HepG2 (cell line): Measurements from ENCODE around the gene ERVMER34-1. TPM values are rescaled to one million over a fixed set of nuclear protein-coding genes. Genes with fewer than 3 reads are reported as not detected.

Experiments used
- ATAC-seq: fragments of 200-7000 bp; cut with Tn5 transposase; 3 replicates; pipeline ENCODE4 v1.9.1; 2020; ENCODE audit warnings: mild to moderate bottlenecking, moderate library complexity
- BruUV-seq: library from RNA; stranded (reverse); fragments of 400-500 nt; replicated peaks from 2 replicates; lab custom pipeline; 2021; lab: Mats Ljungman, UMichigan
- CTCF ChIA-PET: fragments of 300-600 bp; formaldehyde crosslinking; extraction: SDS; loops from one replicate; lab custom pipeline; 2021; ENCODE audit warnings: low total read pairs, inconsistent platforms, low intra/inter-chr PET ratio; lab: Yijun Ruan, JAX
- POLR2A ChIA-PET: fragments of 350-600 bp; sonication (Branson Sonifier 250); formaldehyde crosslinking; loops from one replicate; lab custom pipeline; 2020; ENCODE audit warnings: antibody characterized with exemption, inconsistent platforms; lab: Yijun Ruan, JAX
- DNase-seq: peaks from one replicate; pipeline ENCODE4 v3.0.0-alpha.2; 2015; ENCODE audit warnings: low spot score
- FAIRE-seq: peaks from 3 replicates; lab custom pipeline; 2011; peaks lifted over from hg19 to GRCh38; lab: Jason Lieb, UNC
- H2AFZ ChIP-seq: one replicate; pipeline ENCODE4 v1.6.1; 2011; ENCODE audit warnings: low read length, inconsistent platforms
- H3K27ac ChIP-seq: fragments of 300-600 bp; 3 replicates; pipeline ENCODE4 v1.8.0; 2011; ENCODE audit warnings: mixed run types, mild to moderate bottlenecking, mixed read lengths, low read length, inconsistent platforms; ENCODE audit not compliant: insufficient read depth; ENCODE audit errors: extremely low read length
- H3K27me3 ChIP-seq, 2 experiments: fragments of 200-600 bp in 1 of 2; 2 replicates in 1 of 2; 3 replicates in 1 of 2; pipeline versions ENCODE4 v1.6.0 to v1.8.0; 2011; ENCODE audit warnings: low read length in 2 of 2, mild to moderate bottlenecking in 2 of 2, moderate library complexity in 2 of 2, inconsistent platforms in 1 of 2; ENCODE audit not compliant: insufficient read depth in 2 of 2, control insufficient read depth in 1 of 2
- H3K36me3 ChIP-seq, 2 experiments: fragments of 200-600 bp in 1 of 2; replicated peaks in 1 of 2; 2 replicates in 1 of 2; 3 replicates in 1 of 2; pipeline versions ENCODE4 v1.5.1 to v1.8.0; 2011; ENCODE audit warnings: low read length in 2 of 2, inconsistent platforms in 1 of 2; ENCODE audit not compliant: insufficient read depth in 2 of 2, control insufficient read depth in 1 of 2
- H3K4me1 ChIP-seq: 2 replicates; pipeline ENCODE4 v1.5.1; 2012; ENCODE audit warnings: low read length, inconsistent platforms; ENCODE audit not compliant: insufficient read depth
- H3K4me2 ChIP-seq: 2 replicates; pipeline ENCODE4 v1.6.0; 2011; ENCODE audit warnings: low read depth, low read length, inconsistent platforms
- H3K4me3 ChIP-seq, 3 experiments: fragments of 200-600 bp in 1 of 3; sonication (generic), shearing (Covaris generic) in 1 of 3; replicated peaks in 1 of 3; 2 replicates each; pipeline ENCODE4 v1.5.1; 2011 to 2016; ENCODE audit warnings: low read length in 3 of 3, inconsistent platforms in 2 of 3, low read depth in 2 of 3, mild to moderate bottlenecking in 2 of 3, control low read depth in 1 of 3, mixed read lengths in 1 of 3; ENCODE audit not compliant: insufficient read depth in 1 of 3
- H3K79me2 ChIP-seq: one replicate; pipeline ENCODE4 v1.6.1; 2011; ENCODE audit warnings: low read length, inconsistent platforms; ENCODE audit not compliant: insufficient read depth
- H3K9ac ChIP-seq: 2 replicates; pipeline ENCODE4 v1.6.0; 2011; ENCODE audit warnings: mild to moderate bottlenecking, low read depth, low read length, inconsistent platforms; ENCODE audit not compliant: insufficient read depth
- H3K9me3 ChIP-seq: 2 replicates; pipeline ENCODE4 v1.5.1; 2012; ENCODE audit warnings: mild to moderate bottlenecking, low read length
- H4K20me1 ChIP-seq: 2 replicates; pipeline ENCODE4 v1.6.0; 2011; ENCODE audit warnings: inconsistent platforms, mild to moderate bottlenecking, low read length, moderate library complexity; ENCODE audit not compliant: insufficient read depth
- ATF2 ChIP-seq: sonication (generic); formaldehyde crosslinking; IDR thresholded peaks from 2 replicates; pipeline ENCODE4 v1.4.0; 2020; ENCODE audit warnings: missing genetic modification reagents
- BHLHE40 ChIP-seq: IDR thresholded peaks from 2 replicates; pipeline ENCODE4 v1.6.1; 2011; ENCODE audit warnings: low read length, improper control_type of control experiment
- CREB1 ChIP-seq, 2 experiments: fragments of 450-650 bp in 1 of 2; IDR thresholded peaks; 2 replicates each; pipeline ENCODE4 v1.6.1; 2016 to 2017; ENCODE audit warnings: control low read depth in 1 of 2, mild to moderate bottlenecking in 1 of 2, missing compliant biosample characterization in 1 of 2, missing genetic modification characterization in 1 of 2
- DPF2 ChIP-seq: sonication (generic); formaldehyde crosslinking; IDR thresholded peaks from 2 replicates; pipeline ENCODE4 v1.4.0; 2020; ENCODE audit warnings: mild to moderate bottlenecking, low read depth, missing genetic modification reagents, borderline replicate concordance
- EEA1 ChIP-seq: sonication (generic); formaldehyde crosslinking; IDR thresholded peaks from 2 replicates; pipeline ENCODE4 v1.5.1; 2020; ENCODE audit warnings: mild to moderate bottlenecking, missing genetic modification reagents, borderline replicate concordance
- GABPA ChIP-seq, 2 experiments: IDR thresholded peaks; 2 replicates each; pipeline ENCODE4 v1.6.1; 2011 to 2016; ENCODE audit warnings: low read depth in 2 of 2, low read length in 1 of 2, missing biosample characterization in 1 of 2, missing genetic modification characterization in 1 of 2
- GATAD1 ChIP-seq: IDR thresholded peaks from 2 replicates; pipeline ENCODE4 v1.6.1; 2016; ENCODE audit warnings: missing genetic modification reagents, missing compliant biosample characterization
- IRF2 ChIP-seq: IDR thresholded peaks from 2 replicates; pipeline ENCODE4 v1.6.1; 2018; ENCODE audit warnings: missing genetic modification reagents, missing compliant biosample characterization
- PCBP2 ChIP-seq: fragments of 200-400 bp; formaldehyde crosslinking; optimal IDR thresholded peaks from 2 replicates; pipeline ENCODE3; 2018; ENCODE audit warnings: low read length, low read depth; ENCODE audit not compliant: poor library complexity, severe bottlenecking
- RCOR2 ChIP-seq: IDR thresholded peaks from 2 replicates; pipeline ENCODE4 v1.6.1; 2016; ENCODE audit warnings: missing biosample characterization, missing genetic modification reagents
- RELA ChIP-seq: sonication (generic); formaldehyde crosslinking; IDR thresholded peaks from 2 replicates; pipeline ENCODE4 v1.4.0; 2020; ENCODE audit warnings: missing genetic modification reagents
- SP5 ChIP-seq: IDR thresholded peaks from 2 replicates; pipeline ENCODE4 v1.6.1; 2016; ENCODE audit warnings: low read depth, borderline replicate concordance
- THAP7 ChIP-seq: sonication (generic); formaldehyde crosslinking; IDR thresholded peaks from 2 replicates; pipeline ENCODE4 v1.8.1; 2023; ENCODE audit warnings: mild to moderate bottlenecking, missing genetic modification reagents
- ZGPAT ChIP-seq: IDR thresholded peaks from 2 replicates; pipeline ENCODE4 v1.6.1; 2016; ENCODE audit warnings: mild to moderate bottlenecking
- ZKSCAN1 ChIP-seq: fragments of 150-350 bp; IDR thresholded peaks from 2 replicates; pipeline ENCODE4 v1.6.1; 2014; ENCODE audit warnings: low read length
- ZNF124 ChIP-seq: sonication (generic); formaldehyde crosslinking; IDR thresholded peaks from 2 replicates; pipeline ENCODE4 v1.4.0; 2020; ENCODE audit warnings: missing genetic modification reagents
- ZNF296 ChIP-seq: sonication (generic); formaldehyde crosslinking; conservative IDR thresholded peaks from 2 replicates; pipeline ENCODE4 v1.5.0; 2020; ENCODE audit warnings: mild to moderate bottlenecking, missing genetic modification reagents
- ZNF530 ChIP-seq: sonication (generic); formaldehyde crosslinking; IDR thresholded peaks from 2 replicates; pipeline ENCODE4 v1.5.0; 2020; ENCODE audit warnings: low read depth, mild to moderate bottlenecking, missing genetic modification reagents
- ZNF761 ChIP-seq: sonication (generic); formaldehyde crosslinking; conservative IDR thresholded peaks from 2 replicates; pipeline ENCODE4 v1.4.0; 2020; ENCODE audit warnings: mild to moderate bottlenecking, missing genetic modification reagents
- WGBS: methylation state at CpG from one replicate; pipeline ENCODE4 v1.1.6; 2017; ENCODE audit warnings: low lambda C conversion rate; 5-methylcytosine and 5-hydroxymethylcytosine counted together
- in situ Hi-C: cut with HindIII; loops from 2 replicates; pipeline ENCODE4 v1.10.0; 2017; ENCODE audit warnings: low pct_unique_long_range_greater_than_20kb; ENCODE audit not compliant: extremely low pct_ligation_motif_present
- intact Hi-C: fragments of 100-400 bp; cut with micrococcal nuclease; formaldehyde crosslinking; loops from one replicate; pipeline ENCODE4 v1.10.0; 2022; ENCODE audit not compliant: unreplicated experiment
- polyA plus RNA-seq, 8 experiments: library from polyadenylated mRNA; depleted of rRNA in 3 of 8; stranded (reverse) in 7 of 8; unstranded in 1 of 8; fragments of >200 nt; fragmentation: Illumina TruSeq in 4 of 8; extraction: Trizol in 4 of 8; gene quantifications; 2 replicates each; pipeline versions ENCODE4 v1.2.1 to v1.2.3, GENCODE V29; 2011 to 2016; ENCODE audit warnings: low read depth in 4 of 8, missing spikeins in 1 of 8, mixed read lengths in 1 of 8; ENCODE audit not compliant: insufficient read depth in 1 of 8
- total RNA-seq, 5 experiments: library from RNA; depleted of rRNA; stranded (reverse); fragments of >200 nt; fragmentation: Illumina TruSeq; extraction: Trizol; gene quantifications; 2 replicates each; pipeline ENCODE4 v1.2.3, GENCODE V29; 2016; ENCODE audit warnings: low read depth in 1 of 5
- TF ChIP-seq, protein P1 (sequence below): sonication (generic); formaldehyde crosslinking; IDR thresholded peaks from 2 replicates; pipeline ENCODE4 v1.4.0; 2020; ENCODE audit warnings: missing genetic modification reagents

The ERVMER34-1 gene
- total and polyA plus RNA-seq, 2 of the 13 experiments (the other 11 are each of a cell fraction or from before 2014, with no cell fraction given), result 0.04 to 0.35 TPM

- H3K4me1 ChIP-seq, result peaks cover 45% of the 10 kb centered on the region
- H2AFZ ChIP-seq, result peak overlapping the region; percentile 82
- H4K20me1 ChIP-seq, result no peaks in the 10 kb centered on the region
- POLR2A ChIA-PET, result interaction anchor here (0.6 to 3.8 kb wide), 29 partner anchors 8 to 1380 kb away, joined by 3 to 81 read pairs (median 4); partner anchors contain the start of gene USP46
- peaks cover 5 to 25% of the 10 kb centered on the region in 2 experiments for H3K36me3 ChIP-seq
- in situ Hi-C loops (loop anchor here (5.0 to 25.0 kb wide), 3 partner anchors 50 to 340 kb away; no protein-coding TSS in a partner anchor), intact Hi-C loops (loop anchor here (2.0 kb wide), 2 partner anchors 53 to 343 kb away; partner anchors contain the start of gene USP46)
- FAIRE-seq, result no peak
- H3K9ac ChIP-seq, result no peak overlapping the region
- CTCF ChIA-PET, result no interaction called here
- peak overlapping the region in 2 of 3 experiments; percentile 7 to 41; a peak in 3 of 6 replicates for H3K4me3 ChIP-seq
- H3K4me2 ChIP-seq, result peak overlapping the region; percentile 75
- no peaks in the 10 kb centered on the region for H3K9me3 ChIP-seq
- ATAC-seq, result peak; percentile 7
- H3K27me3 ChIP-seq, result peaks cover 0 to 1% of the 10 kb centered on the region in 2 experiments; a peak in 1 of 5 replicates
- no peak for DNase-seq
- H3K27ac ChIP-seq, result no peak overlapping the region
- BruUV-seq, result no TSS peak
- WGBS, result 3% methylated on average over 5 of the region's 15 CpGs
- H3K79me2 ChIP-seq, result peaks cover 17% of the 10 kb centered on the region
- TF ChIP-seq, protein P1, sequence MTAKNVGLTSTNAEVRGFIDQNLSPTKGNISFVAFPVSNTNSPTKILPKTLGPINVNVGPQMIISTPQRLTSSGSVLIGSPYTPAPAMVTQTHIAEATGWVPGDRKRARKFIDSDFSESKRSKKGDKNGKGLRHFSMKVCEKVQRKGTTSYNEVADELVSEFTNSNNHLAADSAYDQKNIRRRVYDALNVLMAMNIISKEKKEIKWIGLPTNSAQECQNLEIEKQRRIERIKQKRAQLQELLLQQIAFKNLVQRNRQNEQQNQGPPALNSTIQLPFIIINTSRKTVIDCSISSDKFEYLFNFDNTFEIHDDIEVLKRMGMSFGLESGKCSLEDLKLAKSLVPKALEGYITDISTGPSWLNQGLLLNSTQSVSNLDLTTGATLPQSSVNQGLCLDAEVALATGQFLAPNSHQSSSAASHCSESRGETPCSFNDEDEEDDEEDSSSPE (CRISPR knock-in tag), result no peak
- TF ChIP-seq ZNF296 (CRISPR knock-in tag) (no peak), THAP7 (CRISPR knock-in tag) (no peak), ZNF124 (CRISPR knock-in tag) (no peak), IRF2 (no peak), ZNF761 (CRISPR knock-in tag) (no peak), PCBP2 (no peak), CREB1 (IDR thresholded peaks at IDR 0.05) (no peak), CREB1 (CRISPR knock-in tag; IDR thresholded peaks at IDR 0.05) (no peak), BHLHE40 (no peak), ZKSCAN1 (no peak), GABPA (IDR thresholded peaks at IDR 0.05; ENCODE audit: low read depth, low read length) (no peak), GABPA (CRISPR knock-in tag; IDR thresholded peaks at IDR 0.05; ENCODE audit: low read depth) (peak; percentile 36; the same call in 1 of the 2 replicates), ZNF530 (CRISPR knock-in tag) (0 out of 2 replicates have a peak, but pooled peaks have one; percentile 61), DPF2 (no peak), GATAD1 (no peak), RELA (no peak), RCOR2 (no peak), SP5 (CRISPR knock-in tag) (no peak), ATF2 (CRISPR knock-in tag) (no peak), EEA1 (CRISPR knock-in tag) (no peak), ZGPAT (CRISPR knock-in tag) (no peak)
Measured at GRCh38 chr4:52711834-52712250, 39.4 kb downstream of the ERVMER34-1 start.
